GM18951 (cell line): Measurements from ENCODE around the gene ARHGAP6.

Experiments
- POLR2A ChIP-seq: IDR thresholded peaks from 4 replicates; pipeline ENCODE4 v1.6.1; 2011; ENCODE audit warnings: mild to moderate bottlenecking; ENCODE audit not compliant: insufficient read length, insufficient read depth; ENCODE audit errors: extremely low read depth
- in situ Hi-C: fragments of 300-500 bp; cut with MboI; formaldehyde crosslinking; loops from one replicate; pipeline ENCODE4 v1.12.0; 2022; ENCODE audit warnings: low sequenced_read_pairs, mixed read lengths, inconsistent platforms; ENCODE audit not compliant: unreplicated experiment

The ARHGAP6 gene

DNA sequence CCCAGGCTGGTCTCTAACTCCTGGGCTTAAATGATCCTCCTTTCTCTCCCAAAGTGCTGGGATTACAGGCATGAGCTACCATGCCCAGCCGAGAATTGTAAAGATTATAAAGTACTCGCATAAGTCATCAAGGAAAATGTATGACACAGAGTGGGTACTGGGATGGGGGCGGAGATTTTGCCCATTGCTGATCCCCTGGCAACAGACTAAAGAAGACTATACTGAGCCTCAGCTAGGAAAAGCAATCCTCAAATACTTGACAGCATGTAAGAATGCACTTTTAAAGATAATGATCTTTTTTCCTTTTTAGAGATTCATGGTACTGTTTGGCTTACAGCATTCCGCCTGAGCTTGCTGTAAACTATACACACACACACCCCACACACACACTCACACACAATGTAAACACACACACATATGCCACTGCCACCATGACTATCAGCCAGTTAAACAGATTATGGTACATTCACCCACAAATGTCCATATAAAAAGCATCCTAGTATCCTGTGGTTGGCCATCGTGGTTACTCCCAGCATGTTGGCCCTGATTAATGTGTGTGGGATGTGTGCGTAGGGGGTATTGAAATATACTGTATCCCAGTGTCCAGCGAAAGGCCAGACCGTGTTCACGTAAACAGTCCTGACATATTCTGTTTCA, 259.5 kb downstream of the ARHGAP6 start:
- in situ Hi-C loops: no loop called here
- TF ChIP-seq POLR2A: no peak

DNA sequence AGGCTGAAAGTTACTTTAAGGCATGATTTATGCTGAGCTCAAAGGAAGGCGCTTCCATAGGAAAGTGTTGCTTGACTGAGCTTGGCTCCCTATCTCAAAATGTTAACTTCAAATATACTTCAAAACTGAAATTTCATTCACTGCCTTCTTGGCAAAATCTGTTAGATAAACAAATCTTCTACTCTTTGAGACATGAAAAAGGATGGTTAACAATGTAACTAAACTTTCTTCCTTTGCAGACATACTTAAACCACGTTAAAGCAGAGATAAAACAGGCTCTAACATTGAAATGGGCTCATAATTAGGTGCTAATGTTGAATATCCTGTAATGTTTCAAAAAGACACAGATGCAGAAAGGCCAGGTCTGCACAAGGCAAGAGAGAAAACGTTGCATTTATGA, 262.1 kb downstream of the ARHGAP6 start:
- in situ Hi-C loops: no loop called here
- TF ChIP-seq POLR2A: no peak

- in situ Hi-C loops: no loop called here
- TF ChIP-seq POLR2A: no peak
These were observed 263.8 kb downstream of the ARHGAP6 start for GRCh38 chrX:11401966-11402365.

DNA sequence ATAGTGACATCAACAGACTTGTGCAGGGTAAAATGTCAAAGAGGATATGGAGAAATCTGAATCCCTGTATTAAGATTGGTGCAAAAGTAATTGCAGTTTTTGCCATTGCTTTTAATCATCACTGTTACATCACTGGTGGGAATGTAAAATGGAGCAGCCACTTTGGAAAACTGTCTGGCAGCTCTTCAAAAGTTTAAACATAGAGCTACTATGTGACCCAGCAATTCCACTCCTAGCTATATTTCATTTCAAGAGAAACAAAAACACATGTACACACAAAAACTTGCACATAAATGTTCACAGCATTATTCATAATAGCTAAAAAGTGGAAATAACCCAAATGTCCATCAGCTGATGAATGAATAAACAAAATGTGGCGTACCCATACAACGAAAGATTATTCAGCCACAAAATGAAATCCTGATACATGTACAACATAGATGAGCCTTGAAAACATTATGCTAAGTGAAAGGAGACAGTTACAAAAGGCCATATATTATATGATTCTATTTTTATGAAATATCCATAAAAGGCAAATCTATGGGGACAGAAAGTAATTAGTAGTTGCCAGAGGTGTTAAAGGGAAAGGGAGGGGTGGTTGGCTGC, 266.1 kb downstream of the ARHGAP6 start:
- in situ Hi-C loops: no loop called here
- TF ChIP-seq POLR2A: no peak

DNA sequence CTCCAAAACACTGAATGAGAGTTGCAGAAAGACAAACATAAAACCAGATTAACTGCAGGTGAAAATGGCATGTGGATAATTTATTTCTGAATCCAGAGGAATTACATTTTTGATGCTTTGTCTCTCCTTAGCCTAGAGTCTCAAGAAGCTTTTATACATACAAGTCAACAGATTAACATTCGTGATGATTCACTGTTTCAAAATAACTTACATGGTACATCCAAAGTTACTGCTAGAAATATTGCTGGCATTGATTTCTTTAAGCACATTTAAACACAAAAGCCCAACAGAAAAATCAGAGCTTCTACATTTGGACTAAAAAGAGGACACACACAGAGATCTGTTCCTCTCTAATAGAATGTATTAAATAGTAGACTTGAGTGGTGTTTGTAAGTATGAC, 266.9 kb downstream of the ARHGAP6 start:
- no peak for TF ChIP-seq POLR2A
- in situ Hi-C loops: no loop called here

DNA sequence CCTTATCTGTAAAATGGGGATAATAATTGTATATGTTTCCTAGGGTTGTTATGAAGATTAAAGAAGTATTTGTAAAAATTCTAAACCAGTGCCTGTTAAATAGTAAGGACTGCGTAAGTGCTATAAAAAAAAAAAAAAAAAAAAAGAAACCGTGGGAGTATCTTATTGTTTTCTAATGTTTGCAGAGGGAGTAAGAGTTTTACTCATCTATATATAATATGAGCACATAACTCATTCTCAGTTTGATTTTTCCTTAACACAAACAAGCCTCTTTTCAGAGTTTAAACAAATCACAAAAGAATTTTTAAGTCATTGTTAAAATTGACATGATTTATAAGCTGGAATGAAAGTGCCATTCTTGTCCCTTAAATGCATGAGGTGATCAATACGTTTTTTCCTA, 267.6 kb downstream of the ARHGAP6 start:
- in situ Hi-C loops: no loop called here
- TF ChIP-seq POLR2A: no peak

DNA sequence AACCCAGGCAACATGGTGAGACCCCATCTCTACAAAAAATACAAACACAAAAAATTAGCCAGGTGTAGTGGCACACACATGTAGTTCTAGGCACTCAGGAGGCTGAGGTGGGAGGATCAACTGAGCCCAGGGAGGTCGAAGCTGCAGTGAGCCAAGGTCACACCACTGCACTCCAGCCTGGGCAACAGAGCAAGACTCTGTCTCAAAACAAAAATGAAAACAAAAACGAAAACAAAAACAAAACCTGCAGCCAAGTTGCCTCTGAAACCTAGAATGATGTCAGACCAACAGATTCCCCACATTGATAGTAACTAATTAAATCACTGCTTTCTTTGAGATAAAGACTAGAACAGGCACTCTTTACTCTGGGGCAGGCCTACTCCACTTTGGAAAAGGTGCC, 268.0 kb downstream of the ARHGAP6 start:
- no peak for TF ChIP-seq POLR2A
- in situ Hi-C loops: no loop called here

- in situ Hi-C loops: no loop called here
These were observed 269.9 kb downstream of the ARHGAP6 start for GRCh38 chrX:11395859-11396258.

DNA sequence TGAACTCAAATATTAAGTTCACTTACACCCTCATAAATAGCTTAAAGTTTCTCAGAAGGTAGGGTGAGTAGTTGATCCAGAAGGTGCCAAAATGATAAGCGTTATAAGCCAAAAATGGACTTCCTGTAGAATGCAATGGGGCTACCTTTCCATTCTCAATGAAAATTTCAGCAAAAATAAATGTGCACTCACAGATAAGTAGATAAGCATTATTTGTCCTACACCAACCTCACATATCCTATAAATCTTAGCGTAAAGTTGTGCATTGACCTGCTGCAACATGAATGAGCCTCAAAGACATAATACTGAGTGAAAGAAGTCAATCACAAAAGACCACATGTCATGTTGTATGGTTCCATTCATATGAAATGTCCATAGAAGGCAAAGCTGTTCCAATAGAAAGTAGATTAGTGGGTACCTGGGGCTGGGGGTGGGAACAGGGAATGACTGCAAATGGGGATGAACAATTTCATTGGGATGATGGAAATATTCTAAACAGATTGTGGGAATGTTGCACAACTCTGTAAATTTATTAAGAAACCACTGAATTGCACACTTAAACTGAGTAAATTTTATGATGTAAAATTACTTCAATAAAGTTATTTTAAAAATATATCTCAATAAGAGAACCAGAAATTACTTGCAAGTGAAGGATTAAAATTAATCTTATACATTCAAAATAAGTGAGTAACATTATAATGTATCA, 271.6 kb downstream of the ARHGAP6 start:
- no peak for TF ChIP-seq POLR2A
- in situ Hi-C loops: no loop called here

More at GRCh38 chrX:11395859-11396258, 269.9 kb downstream of the ARHGAP6 start:
- no peak for TF ChIP-seq POLR2A

DNA sequence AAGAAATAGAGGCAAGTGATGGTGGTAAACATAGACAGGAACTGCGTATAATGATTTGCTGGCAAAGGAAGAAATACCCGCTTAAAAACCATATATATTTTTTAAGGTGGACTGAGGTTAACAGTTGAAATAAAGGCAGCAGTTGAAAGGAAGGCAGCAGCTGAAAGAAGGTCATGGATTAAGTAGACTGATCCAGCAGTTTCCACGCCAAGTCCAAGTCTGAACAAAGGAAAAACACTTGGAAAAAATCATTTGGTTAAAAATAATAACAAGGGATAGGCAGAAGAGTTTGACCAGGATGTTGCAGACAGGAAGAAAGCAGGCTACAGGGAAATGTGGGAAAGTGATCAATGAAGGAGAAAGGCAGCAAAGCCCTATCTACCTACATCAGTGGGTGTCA, 278.9 kb downstream of the ARHGAP6 start:
- TF ChIP-seq POLR2A: no peak
- in situ Hi-C loops: no loop called here

DNA sequence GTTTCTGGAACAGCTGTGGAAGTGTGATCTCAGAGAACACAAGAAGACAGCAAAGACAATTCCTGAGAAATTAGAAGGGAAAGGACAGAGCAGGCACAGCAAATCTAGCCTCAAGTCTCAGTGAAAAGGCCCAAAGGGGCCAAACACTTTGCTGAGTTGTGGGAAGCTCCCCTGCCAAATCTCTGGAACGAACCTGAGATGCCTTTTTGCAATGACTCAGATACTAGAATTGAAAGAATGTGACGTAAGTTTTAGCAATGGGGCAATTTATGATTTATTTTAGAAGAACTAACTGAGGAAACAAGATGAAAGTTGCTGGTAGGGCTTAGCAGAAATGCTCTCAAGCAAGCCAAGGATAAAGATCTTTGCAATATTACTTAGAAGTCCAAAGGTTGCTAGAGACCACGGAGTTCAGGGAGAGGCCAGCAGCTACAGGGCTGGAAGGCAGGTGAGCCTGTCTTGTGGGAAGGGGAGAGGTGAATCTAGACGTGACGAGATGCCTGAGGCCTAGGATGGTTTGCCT, 279.7 kb downstream of the ARHGAP6 start:
- in situ Hi-C loops: no loop called here
- no peak for TF ChIP-seq POLR2A

DNA sequence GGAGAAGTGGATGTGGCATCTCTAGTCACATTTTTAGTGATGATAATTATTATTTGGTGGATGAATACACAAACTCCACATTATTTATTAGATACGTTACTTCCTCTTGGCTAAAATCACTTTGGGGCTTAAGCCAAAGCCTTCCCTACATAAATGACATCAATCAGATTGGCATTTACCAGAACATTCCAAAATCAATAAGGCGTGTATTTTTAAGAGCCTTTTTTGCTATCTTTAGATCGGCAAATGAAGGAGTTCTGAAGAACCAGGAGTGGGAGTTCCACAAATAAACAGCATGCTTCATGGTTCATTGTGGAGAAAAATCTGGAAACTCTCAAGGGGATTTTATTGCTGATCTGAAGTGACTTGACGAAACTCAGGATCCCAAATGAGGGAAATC, 282.8 kb downstream of the ARHGAP6 start:
- TF ChIP-seq POLR2A: no peak
- in situ Hi-C loops: no loop called here

GRCh38 chrX:11381464-11381863, 284.3 kb downstream of the ARHGAP6 start:
- TF ChIP-seq POLR2A: no peak
- in situ Hi-C loops: no loop called here
